ENCODE data around the gene MR1.
"Not testable (repeated sequence)": the region's sequence is repeated elsewhere in the genome, so short reads cannot be mapped to it uniquely, and the experiment has no call there.

The MR1 gene

DNA sequence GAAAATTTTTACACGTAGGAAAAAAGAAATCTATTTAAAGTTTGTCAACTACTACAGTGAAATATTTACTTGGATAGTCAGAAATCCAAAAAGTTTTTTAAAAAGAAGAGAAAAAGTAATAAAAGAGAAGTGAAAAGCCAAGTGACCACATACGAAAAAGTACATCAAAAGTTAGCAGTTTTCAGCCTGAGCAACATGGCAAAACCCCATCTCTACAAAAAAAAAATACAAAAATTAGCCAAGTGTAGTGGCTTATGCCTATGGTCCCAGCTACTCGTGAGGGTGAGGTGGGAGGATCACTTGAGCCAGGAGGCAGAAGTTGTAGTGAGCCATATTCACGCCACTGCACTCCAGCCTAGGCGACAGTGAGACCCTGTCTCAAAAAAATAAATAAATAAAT is 5.2 kb upstream of the MR1 start:
- no peak overlapping the region for H3K4me3 ChIP-seq (ENCODE audit: low read depth, low read length)
- no peak for DNase-seq (ENCODE audit: low read depth)
- in situ Hi-C loops (cut with HindIII; ENCODE audit: low sequenced_read_pairs) = loop anchor here (25.0 kb wide), 1 partner anchor 516 kb away; the partner anchor contains the start of gene ACBD6
- TF ChIP-seq, protein P1, sequence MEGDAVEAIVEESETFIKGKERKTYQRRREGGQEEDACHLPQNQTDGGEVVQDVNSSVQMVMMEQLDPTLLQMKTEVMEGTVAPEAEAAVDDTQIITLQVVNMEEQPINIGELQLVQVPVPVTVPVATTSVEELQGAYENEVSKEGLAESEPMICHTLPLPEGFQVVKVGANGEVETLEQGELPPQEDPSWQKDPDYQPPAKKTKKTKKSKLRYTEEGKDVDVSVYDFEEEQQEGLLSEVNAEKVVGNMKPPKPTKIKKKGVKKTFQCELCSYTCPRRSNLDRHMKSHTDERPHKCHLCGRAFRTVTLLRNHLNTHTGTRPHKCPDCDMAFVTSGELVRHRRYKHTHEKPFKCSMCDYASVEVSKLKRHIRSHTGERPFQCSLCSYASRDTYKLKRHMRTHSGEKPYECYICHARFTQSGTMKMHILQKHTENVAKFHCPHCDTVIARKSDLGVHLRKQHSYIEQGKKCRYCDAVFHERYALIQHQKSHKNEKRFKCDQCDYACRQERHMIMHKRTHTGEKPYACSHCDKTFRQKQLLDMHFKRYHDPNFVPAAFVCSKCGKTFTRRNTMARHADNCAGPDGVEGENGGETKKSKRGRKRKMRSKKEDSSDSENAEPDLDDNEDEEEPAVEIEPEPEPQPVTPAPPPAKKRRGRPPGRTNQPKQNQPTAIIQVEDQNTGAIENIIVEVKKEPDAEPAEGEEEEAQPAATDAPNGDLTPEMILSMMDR (IDR thresholded peaks at IDR 0.05; ENCODE audit: low read depth, low read length, missing control alignments) = no peak

DNA sequence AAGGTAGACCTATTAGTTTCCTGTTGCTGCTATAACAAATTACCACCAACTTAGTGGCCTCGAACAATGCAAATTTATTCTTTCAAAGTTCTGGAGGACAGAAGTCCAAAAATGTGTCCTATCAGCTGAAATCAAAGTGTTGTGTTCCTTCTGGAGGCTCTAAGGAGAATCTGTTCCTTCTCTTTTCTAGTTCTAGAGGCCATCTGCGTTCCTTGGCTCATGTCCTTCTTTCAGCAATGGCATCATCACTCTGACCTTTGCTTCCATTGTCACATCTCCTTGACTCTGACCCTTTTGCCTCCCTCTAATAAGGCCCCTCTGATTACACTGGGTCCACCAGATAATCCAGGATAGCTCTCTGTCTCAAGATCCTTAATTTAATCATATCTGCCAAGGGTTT is 1.2 kb upstream of the MR1 start:
- in situ Hi-C loops (cut with HindIII; ENCODE audit: low sequenced_read_pairs) = loop anchor here (25.0 kb wide), 1 partner anchor 520 kb away; the partner anchor contains the start of gene ACBD6
- TF ChIP-seq, protein P1 (IDR thresholded peaks at IDR 0.05; ENCODE audit: low read depth, low read length, missing control alignments) = no peak
- DNase-seq (ENCODE audit: low read depth) = no peak
- H3K4me3 ChIP-seq (ENCODE audit: low read depth, low read length) = no peak overlapping the region

DNA sequence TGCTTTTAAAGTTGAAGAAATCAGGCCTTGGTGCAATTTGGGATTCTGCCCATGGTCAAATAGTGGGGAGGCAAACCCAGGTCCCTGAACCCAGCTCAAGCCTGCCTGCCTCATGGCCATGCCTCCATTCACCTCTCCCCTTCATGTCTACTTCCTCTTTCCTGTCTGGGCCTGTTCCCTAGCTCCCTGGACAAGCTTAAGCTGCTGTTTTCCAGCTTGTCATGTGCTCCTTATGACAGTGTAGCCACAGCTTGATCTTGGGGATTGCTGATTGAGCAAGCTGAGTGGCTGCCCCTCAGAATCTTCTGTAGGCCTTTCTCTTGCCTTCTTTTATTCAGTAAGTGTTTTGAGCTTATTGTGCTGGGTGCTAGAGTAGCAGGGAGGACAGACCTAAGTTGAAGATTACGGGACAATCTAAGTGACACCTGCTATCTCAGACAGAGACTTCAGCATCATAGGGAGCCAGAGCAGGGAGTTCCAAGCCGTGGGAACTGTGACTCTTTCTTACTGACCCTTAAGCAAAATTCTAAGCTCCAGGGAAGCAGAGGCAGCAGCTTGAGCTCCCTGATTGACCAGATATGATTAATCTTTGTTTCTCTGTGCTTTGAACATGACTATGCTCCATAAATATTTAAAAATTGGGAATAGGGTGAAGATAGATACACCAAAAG is 520 bp upstream of the MR1 start:
- TF ChIP-seq, protein P1 (IDR thresholded peaks at IDR 0.05; ENCODE audit: low read depth, low read length, missing control alignments) = no peak
- in situ Hi-C loops (cut with HindIII; ENCODE audit: low sequenced_read_pairs) = loop anchor here (25.0 kb wide), 1 partner anchor 521 kb away; the partner anchor contains the start of gene ACBD6
- H3K4me3 ChIP-seq (ENCODE audit: low read depth, low read length) = no peak overlapping the region
- DNase-seq (ENCODE audit: low read depth) = no peak

DNA sequence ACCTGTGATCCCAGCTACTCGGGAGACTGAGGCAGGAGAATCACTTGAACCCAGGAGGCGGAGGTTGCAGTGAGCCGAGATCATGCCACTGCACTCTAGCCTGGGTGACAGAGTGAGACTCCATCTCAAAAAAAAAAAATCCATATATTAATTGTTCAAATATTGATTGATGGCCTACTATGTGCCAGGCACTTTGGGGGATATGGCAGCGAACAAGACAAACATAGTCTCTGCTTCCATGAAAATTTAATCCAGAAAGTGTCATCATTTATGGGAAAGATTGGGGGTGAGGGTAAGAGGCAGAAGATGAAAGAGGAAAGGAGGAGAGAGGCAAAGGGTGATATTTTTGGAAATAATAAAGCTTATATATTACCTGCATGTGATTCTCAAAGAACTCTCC is 1.4 kb downstream of the MR1 start:
- in situ Hi-C loops (cut with HindIII; ENCODE audit: low sequenced_read_pairs) = loop anchor here (5.0 to 25.0 kb wide), 3 partner anchors 57 to 523 kb away; partner anchors contain the start of gene ACBD6
- H3K4me3 ChIP-seq (ENCODE audit: low read depth, low read length) = not testable (repeated sequence)

DNA sequence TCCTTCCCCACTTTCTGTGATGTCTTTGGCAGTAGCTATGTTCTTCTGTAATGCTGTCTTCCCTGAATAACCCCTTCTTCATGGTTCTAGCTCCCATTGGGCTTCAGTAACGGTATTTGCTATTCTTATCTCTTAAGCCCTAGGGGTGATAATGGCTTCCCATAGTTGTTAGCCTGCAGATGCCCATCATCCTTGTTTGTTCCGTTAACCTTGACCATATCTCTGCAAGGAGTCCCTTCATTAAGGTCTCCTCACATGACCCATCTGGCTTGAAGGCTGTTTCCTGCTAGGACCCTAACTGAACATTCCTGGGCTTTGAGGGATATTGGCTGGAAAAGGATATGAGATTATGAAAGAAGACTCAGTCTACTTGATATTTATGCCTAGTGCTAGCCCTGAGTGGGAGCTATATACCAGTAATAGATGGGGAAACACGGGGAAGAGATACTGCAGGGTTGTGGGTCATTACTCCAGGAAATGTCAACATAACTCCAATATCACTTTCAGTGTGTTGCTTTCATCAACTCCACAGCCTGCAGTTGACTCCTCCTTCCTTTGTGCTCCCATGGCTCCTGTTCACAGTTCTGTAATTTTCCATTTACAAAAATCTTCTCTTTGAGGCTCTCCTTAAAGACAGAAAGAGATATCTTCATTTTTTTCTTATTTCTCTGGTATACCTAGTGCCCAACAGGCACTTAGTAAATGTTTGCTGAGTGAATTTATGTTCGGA is 2.5 kb downstream of the MR1 start:
- no peak for DNase-seq (ENCODE audit: low read depth)
- TF ChIP-seq, protein P1 (IDR thresholded peaks at IDR 0.05; ENCODE audit: low read depth, low read length, missing control alignments) = no peak
- H3K4me3 ChIP-seq (ENCODE audit: low read depth, low read length) = no peak overlapping the region
- in situ Hi-C loops (cut with HindIII; ENCODE audit: low sequenced_read_pairs) = loop anchor here (5.0 to 25.0 kb wide), 3 partner anchors 56 to 524 kb away; partner anchors contain the start of gene ACBD6

More for the DNA sequence above, 1.4 kb downstream of the MR1 start:
- not testable (repeated sequence) for DNase-seq (ENCODE audit: low read depth)

DNA sequence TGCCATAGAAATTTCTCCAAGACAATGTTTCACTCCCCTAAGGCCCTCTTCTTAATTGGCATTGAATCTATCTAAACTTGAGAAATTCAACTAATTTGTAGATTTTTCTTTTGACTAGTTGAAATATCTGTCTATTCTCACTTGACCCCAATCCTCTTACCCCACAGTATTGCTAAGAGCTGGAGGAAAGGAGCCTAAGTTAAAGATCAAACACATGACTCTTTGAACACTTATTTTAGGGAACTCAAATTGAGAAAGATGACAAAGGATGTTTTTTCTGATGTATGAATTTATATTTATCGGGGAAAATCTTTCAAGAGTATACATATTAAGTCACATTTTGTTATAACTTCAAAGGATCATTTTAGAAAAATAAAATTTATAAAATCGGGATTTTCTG is 3.6 kb downstream of the MR1 start:
- in situ Hi-C loops (cut with HindIII; ENCODE audit: low sequenced_read_pairs) = loop anchor here (5.0 to 25.0 kb wide), 3 partner anchors 55 to 525 kb away; partner anchors contain the start of gene ACBD6
- no peak overlapping the region for H3K4me3 ChIP-seq (ENCODE audit: low read depth, low read length)
- TF ChIP-seq, protein P1 (IDR thresholded peaks at IDR 0.05; ENCODE audit: low read depth, low read length, missing control alignments) = no peak
- no peak for DNase-seq (ENCODE audit: low read depth)

All from astrocyte of the cerebellum (primary cell).